GM23248 (cell line): ENCODE results near the gene USP22.

Source experiments
- EZH2 ChIP-seq: fragments of 200-600 bp; sonication (generic); IDR thresholded peaks from 2 replicates; pipeline ENCODE4 v1.6.1; 2018; ENCODE audit warnings: antibody characterized with exemption, mild to moderate bottlenecking; ENCODE audit not compliant: insufficient read depth, poor library complexity, severe bottlenecking
- EZH2phosphoT487 ChIP-seq: fragments of 200-600 bp; sonication (generic); IDR thresholded peaks from 2 replicates; pipeline ENCODE4 v1.6.1; 2018; ENCODE audit warnings: antibody characterized with exemption, moderate library complexity, mild to moderate bottlenecking, low read depth; ENCODE audit not compliant: insufficient read depth

GRCh38 chr17:21037117-21037803 lies 5.6 kb downstream of the USP22 start:
- TF ChIP-seq EZH2 (no peak), EZH2phosphoT487 (no peak)
